ENCODE measurements around the gene RAPGEF4.
A peak's percentile ranks its signal among the peaks of the same experiment; 100 is the strongest.
"Not testable (repeated sequence)": the region's sequence is repeated elsewhere in the genome, so short reads cannot be mapped to it uniquely, and the experiment has no call there.

Gene RAPGEF4

DNA sequence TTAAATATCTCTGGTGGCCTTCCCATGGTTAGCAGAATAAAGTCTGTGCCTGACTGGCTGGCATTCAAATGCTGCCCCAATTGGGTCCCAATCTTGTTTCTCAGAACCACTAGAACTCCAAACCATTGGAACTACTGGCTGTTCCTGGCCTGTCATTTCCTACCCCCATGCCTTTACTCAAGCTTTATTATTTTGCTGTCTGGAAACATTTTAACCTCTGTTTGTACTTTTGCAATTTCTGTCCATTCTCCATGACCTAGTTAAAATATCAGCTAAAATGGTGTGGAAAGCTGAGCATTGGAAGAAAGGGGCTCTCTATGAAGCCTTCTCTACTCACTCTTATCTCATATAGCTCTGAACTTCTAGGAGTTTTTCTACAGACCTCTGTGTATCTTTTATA lies 38.7 kb downstream of the RAPGEF4 start:
- no peak for DNase-seq (ENCODE audit: low spot score)

DNA sequence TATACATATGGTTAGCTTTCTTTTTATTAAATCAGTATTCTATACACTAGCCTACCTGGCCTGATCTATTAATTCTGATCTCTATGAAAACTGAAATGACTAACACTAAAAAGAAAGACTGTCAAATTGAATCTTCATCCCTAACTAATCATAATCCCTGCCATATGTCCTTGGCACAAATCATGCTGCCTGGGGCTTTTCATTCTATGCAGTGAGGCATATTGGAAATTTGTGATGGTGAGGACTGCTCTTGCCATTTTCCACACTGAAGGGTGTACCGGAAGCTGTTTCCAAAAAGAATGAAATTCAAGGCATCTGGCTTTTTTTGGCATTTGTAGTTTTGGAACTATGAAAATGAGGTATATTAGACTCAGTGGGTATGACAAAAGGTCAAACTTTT lies 39.7 kb downstream of the RAPGEF4 start:
- DNase-seq (ENCODE audit: low spot score) = no peak

DNA sequence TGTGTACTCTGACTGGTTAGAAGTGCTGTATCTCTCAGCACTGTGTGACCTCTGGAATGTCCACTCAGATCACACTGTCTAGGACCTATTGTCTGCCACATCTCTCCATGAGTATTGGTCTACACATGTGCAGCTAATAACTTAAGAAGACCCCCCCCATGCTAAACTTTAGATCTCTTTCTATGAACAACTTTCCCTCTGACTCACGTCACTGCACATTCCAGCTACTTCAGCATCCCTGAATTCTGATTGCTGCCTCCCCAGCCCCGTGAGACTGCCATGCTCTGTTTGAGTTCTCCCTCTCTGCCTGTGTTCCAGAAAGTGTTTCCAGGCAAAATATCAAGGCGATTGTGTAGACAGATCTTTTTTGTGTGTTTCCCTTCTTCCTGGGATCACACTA lies 41.8 kb downstream of the RAPGEF4 start:
- no peak for DNase-seq (ENCODE audit: low spot score)

DNA sequence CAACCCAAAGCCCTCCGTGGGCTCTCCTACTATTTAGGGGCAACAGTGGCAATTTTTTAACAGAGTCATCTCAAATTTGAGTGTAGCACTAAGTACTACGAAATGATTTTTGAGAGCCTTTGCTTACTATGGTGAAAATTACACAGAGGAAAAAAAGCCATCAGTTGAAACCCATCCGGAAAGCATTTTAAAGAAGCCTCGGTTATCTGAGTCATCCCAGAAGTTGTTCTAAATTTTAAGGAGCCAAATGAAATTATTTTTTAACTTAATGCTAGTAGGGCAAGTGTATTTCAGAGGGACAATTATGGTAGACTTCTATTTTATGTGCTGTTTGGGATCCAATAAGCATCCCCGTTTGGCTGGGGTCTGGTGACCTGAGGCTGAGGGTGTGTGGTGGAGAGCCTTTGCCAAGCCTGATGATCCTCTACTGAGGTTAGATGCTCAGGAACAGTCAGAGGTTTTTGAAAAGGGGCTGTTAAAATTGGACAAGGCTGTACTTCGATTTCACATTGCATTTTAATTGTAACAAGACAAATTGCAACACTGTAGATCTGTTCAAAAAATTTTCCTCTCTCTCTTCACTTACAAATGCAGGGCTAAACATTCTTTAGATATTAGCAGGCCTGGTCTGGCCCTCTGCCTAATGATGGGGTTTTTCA lies 47.0 kb downstream of the RAPGEF4 start:
- no peak for DNase-seq (ENCODE audit: low spot score)

DNA sequence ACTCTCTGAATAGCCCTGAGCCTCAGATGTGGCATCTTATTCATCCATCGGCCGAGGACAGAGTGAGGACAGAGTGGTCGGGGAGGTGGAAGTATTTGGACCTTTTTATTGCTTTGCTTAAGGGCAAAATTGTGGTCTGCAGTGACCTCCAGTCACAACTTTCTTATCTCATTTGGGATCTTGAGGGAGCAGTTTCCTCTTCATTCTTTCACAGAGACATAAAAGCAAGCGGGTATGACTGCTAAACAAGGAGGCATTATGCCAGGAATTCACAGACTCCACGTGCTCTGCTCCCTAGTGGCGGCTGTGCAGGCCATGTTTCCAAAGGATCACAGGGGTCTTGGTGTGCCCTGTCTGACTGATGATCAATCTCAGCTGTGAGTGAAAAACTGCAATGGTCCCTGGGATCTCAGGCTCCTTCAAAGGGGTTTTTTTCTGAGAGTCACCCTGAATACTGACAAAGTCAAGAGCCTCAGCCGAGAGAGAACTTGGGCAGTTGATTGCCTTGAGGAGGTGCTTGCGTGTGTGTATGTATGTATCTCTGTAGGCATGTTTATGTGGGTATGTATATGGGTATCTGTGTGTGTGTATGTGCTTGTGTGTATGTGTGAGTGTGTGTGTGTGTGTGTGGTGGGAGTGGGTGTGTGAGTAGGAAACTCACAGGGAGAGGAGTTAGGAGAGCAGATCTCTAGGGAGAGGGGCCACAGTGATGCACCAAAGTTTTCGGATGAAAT lies 47.7 kb downstream of the RAPGEF4 start:
- peak; percentile 18 for DNase-seq (ENCODE audit: low spot score)

DNA sequence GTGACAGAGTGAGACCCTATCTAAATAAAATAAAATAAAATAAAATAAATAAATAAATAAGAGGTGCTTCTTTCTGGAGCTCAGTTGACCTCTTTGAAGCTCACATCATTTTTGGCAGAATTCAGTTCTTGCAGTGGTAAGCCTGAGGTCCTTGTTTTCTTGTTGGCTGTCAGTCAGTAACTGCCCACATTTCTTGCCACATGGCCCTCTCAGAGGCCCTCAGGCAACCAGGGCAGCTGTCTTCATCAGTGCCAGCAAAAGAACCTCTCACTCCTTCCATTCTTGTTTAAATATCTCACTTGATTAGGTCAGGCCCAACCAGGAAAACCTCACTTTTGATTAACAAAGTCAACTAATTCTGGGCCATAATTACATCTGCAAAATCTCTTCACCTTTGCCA lies 53.2 kb downstream of the RAPGEF4 start:
- no peak for DNase-seq (ENCODE audit: low spot score)

DNA sequence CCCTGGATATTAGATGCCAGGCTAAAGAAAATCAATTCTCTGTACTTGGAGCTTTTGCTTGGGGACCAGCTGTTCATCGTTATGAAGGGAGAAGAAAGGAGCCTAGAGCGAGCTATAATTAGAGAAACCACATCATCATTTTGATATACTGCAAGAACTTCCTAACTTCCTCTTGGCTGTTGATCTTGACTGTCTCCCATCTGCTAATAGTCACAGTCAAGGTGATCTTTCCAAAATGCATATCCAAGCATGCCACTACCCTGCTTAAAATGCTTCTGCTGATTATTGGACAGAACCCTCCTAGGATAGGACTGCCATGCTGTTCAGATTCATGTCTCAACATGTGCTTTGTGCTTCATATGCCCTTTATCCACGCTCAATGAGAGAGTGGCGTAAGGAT lies 54.8 kb downstream of the RAPGEF4 start:
- no peak for DNase-seq (ENCODE audit: low spot score)

DNA sequence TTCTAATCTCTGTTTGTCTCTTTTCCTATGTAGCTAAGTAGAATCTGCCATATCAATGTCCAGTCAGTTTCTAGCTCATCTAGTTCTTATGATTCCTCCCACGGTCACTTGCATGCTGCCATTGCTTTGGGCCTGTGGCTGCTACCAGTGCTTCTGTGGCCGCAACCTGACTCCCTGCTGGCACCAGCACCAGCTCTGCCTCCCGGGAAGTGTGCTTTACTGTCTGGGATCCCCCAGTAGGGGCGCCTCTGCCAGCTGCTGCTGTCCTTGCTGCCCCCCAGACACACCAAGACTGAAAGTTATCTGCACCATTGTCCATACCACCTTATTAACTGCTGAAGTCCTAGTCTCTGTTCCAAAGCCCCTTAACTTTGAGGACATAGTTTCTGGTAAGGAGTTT lies 56.3 kb downstream of the RAPGEF4 start:
- no peak for DNase-seq (ENCODE audit: low spot score)

DNA sequence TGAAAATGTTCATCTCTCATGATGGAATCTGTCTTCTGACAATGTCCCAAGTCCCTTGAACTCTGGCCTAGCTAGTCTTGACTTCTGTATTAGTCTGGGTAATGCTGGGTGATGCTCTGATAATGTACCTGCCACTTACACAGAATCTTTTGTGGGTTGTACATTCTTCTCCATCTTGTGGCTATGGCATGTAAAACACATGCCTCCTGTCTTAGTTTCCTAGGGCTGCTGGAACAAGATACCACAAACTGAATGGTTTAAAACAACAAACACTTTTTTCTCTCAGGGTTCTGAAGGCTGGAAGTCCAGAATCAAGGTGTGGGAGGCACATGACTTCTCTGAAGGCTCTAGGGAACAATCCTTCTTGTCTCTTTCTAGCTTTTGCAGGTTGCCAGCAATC lies 57.1 kb downstream of the RAPGEF4 start:
- DNase-seq (ENCODE audit: low spot score) = no peak

DNA sequence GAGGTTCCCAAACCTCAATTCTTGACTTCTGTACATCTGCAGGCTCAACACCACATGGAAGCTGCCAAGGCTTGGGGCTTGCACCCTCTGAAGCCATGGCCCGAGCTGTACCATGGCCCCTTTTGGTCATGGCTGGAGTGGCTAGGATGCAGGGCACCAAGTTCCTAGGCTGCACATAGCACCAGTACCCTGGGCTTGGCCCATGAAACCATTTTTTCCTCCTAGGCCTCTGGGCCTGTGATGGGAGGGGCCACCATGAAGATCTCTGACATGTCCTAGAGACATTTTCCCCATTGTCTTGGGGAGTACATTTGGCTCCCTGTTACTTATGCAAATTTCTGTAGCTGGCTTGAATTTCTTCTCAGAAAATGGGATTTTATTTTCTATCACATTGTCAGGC lies 67.7 kb downstream of the RAPGEF4 start:
- DNase-seq (ENCODE audit: low spot score) = not testable (repeated sequence)

DNA sequence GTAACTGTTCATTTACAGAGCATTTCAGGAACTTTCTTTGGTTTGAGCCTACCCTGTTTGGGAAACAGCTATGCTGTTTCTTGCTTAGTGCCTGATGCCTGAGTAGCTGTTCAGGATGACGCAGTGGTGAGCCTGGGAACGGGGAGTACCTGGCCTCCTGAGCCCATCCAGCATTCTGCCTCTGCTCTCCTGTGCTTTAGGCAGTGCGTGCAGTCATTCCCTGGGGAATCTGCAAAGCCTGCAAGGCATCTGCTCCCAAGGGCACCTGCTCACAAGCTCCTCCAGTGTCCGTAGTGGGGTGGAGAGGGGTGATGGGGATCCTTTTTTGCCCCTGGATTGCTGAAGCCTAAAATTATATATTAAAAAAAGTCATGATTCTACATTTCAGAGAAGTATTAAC lies 68.8 kb downstream of the RAPGEF4 start:
- DNase-seq (ENCODE audit: low spot score) = no peak

DNA sequence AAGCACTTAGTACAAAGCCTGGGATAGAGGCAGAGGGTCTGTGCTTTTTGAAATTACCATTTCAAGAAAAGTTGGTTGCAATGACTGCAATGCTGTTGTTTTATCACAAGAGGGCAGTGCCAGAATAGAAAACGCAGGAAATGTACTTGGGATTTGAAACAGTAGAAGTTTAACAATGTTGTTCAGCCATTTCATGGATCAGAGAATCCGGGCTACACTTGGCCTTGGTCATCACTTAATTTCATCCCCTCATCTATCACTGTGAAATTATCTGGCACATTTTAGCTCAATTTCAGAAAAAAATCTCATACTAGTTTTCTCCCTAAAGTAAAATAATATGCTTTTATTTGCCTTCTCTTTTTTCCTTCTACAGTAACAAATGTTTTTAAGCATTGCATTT lies 70.8 kb downstream of the RAPGEF4 start:
- DNase-seq (ENCODE audit: low spot score) = peak; percentile 66

DNA sequence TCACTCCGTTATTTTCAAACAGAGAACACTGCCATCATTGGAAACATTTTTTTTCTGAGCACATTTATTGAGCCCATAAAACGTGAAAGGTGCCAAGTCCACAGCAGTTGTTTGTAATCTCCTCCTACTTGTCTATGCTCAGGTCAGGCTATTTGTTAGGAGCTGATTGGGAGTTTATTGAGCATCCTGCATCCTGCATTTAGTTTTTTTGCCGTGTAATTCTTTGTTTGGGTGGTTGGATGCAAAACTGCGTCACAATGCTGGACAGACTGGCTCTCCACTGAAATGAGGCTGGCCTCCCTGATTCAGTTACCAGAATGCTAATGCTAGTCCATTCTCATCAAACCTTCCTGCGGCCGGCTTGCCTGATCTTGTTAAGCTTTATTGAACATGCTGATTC lies 71.4 kb downstream of the RAPGEF4 start:
- DNase-seq (ENCODE audit: low spot score) = peak; percentile 28

DNA sequence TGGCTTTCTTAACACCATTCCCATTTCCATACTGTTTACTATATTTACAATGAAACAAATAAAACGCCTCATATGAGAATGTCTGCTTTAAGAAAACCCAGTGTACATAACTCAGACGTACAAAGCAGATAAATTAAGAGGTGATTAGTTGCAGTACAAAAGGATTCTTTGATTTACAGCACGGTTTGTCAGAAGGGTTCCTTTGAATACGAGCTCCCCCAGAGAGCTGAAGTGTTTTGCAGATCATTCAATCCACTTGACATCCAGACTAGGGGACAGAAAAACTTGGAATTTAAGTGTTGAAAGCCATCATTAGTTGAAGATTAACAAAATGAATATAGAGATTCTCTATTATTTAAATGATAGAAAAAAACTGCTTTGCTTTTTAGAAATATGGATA lies 72.5 kb downstream of the RAPGEF4 start:
- no peak for DNase-seq (ENCODE audit: low spot score)

DNA sequence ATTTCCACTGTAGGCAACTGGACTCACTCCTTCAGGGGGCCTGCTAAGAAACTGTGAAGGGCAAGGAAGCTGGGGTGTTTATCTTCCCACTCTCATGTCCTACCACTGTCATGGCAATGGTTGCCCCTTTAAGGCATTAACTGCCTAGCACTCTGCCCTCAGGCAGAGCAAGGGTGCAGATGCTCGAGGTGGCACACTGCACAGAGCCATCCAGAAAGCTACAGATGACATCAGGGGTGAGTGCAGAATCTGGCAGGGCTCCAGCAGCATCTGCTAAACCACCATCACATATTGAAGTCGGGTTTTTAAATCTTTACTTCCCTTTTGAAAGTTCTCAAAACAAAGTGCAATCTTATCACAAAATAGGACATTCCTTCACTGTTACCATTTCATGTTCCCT lies 75.4 kb downstream of the RAPGEF4 start:
- peak; percentile 23 for DNase-seq (ENCODE audit: low spot score)

DNA sequence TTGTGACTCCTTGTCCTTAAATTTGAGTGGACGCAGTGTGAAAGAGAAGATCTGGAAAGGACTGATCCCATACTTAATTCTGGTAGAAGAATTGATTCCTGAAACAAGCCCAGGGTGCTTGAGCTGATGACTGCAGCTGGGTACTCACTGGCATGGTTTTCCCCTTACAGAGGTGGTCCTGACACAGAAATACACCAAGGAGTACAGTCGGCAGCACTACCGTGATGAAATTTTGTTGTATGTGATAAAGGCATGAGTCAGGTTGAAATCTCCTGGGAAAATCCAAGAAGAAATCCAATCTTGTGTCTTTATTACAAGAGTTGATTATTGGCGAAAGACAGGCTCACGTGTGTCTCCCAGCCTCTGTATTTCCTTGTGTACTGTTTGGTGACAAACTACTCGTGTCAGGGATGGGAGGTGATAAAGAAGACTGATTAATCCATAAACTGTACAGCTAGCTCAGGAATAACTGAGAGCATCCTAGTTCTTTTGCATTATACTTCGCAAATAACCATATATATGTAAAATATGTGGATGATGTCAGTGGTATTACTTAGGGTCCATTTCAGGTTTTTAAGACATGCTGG lies 76.6 kb downstream of the RAPGEF4 start:
- no peak for DNase-seq (ENCODE audit: low spot score)

DNA sequence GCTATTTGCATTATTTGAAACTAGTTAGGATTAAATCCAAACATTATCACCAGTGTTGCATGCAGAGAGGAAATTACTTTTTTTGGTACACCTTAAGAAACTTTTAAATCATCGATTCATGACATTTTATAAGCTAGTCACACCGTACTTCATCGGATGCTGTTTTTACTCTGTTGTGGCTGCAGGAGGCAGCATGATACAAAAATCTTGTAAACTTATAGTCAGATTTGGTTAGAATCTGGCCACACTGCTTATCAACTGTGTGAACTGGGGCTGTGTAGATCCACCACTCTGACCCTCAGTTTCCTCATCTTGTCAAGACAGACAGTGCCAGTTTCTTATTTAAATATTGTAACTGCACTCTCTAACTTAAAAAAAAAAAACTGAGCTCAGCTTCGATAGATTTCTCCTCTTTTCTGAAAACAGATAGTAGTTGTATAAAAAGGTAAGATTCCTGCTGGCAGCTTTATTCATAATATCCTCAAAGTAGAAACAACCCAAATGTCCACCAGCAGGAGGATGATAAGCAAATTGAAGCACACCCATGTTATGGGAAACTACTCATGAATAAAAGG lies 77.8 kb downstream of the RAPGEF4 start:
- no peak for DNase-seq (ENCODE audit: low spot score)

DNA sequence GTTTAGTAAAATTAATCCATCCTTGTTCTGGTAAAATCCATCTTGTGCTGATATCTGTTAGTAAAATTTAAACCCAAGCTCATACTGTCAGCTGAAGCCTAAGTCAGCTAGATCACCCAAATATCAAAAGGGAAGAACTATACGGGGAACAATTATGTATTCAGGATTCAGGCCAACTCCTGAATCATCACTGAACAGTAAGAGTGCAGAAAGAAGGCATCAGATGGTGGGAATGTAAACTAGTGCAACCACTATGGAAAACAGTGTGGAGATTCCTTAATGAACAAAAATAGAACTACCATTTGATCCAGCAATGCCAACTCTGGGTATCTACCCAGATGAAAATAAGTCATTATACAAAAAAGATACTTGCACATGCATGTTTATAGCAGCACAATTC lies 81.8 kb downstream of the RAPGEF4 start:
- no peak for DNase-seq (ENCODE audit: low spot score)

DNA sequence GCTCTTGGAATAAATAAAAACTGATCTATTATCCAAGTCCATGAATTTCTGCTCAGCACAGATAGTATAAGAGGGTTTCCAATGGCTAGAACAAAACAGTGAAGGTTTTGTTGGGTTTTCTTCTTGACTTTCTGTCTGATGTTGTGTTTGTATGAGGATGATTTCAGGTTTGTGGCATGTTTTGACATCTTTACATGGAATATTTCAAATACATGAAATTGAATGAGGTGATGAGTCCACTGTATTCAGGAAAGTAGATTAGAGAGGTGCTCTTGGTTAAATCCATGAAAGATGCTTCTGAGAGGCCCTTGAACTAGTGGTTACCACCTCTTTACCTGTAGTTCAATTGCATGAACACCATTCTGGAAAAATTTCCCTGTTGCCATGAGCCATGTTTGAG lies 84.3 kb downstream of the RAPGEF4 start:
- no peak for DNase-seq (ENCODE audit: low spot score)

DNA sequence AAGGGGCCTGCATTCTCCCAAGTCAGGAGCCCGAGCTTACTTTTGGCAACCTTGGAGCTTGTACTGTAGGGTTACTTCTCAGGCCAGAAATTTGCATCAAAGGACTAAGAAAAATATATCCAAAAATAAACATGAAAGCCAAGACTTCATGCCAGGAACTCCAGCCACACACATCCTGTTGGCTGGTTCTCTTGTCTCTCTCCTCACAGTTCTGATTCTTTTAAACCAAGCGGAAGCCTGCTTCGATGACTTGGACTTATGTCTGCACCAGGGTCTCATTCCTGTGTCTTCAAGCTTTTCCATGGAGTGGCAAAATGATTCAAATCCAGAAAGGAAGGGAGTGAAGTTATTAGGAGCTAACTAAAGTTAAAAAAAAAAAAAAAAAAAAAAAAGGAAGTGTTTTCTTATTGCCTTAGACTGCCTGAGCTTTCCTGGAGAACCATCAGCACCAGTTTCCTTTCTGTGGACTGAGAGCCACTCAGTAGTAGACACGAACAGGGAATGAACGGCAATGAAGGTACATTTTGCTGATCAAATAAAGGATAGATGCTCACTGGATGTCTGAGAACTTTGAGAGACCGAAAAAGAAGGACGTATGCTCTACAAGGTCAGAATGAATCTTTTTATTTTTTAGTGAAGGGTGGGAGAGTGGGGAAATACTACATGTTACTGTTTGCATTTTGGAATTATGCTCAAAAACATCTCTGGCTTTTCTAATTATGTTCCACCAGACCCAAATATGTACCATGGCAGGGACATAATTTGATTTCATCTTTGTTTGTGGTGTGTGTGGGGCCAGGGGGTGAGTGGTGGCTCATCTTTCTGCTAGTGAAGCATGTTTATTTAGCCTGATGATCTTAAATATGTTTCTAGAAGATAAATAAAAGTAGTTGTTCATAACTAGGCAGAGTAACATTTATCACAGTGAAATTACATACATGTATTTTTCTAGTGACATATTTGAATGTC lies 86.0 kb downstream of the RAPGEF4 start:
- DNase-seq (ENCODE audit: low spot score) = no peak

DNA sequence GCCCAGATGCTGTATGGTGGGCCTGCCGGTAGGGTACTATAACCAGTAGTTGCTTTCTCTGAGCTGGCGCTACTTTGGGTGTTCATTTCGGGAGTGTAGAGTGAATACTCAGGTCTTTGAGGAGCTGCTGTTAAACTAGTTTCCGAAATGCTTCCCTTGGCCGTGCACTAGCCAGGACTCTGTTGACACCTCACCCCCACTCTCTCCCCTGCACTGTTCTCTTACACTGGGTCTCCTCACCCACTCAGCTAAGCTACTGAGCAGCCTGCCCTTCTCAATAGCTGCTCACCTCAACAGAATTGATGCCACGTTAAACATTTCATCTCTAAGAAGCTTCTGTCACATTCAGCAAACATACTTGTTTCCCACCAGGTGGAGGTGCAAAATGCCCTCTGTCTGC lies 86.9 kb downstream of the RAPGEF4 start:
- DNase-seq (ENCODE audit: low spot score) = no peak

DNA sequence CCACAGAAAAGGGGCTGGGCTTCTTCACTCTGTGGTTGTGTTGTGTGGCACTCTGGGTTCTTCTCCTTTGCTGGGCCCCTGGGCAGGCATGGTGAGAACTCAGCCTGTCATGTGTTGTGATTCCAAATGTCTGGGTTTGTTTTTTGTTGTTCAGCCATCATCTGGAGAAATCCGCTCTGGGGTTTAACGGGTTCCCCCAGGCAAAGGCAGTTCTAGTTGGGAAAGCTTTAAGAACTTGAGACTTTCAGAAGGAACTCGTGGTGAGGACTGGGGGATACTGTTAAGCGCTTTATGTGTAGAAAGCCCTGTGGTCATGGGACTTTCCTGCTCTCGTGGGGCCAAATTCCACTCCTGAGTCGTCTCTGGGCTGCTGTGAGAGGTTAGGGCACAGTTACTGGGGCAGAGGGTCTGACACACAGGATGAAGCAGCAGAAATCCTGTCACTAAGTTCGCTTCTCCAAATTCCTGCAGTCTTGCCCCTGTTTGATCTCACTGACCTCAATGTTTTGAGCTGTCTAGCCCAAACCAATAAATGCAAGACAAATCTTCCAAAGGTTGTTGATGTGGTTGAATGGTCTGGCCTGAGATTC lies 87.7 kb downstream of the RAPGEF4 start:
- DNase-seq (ENCODE audit: low spot score) = no peak
